Measurements from ENCODE around the gene RNF141.

- no peak for TF ChIP-seq CSRNP3 (CRISPR knock-in tag; IDR thresholded peaks at IDR 0.05)
- no peak for TF ChIP-seq TOX (CRISPR knock-in tag; IDR thresholded peaks at IDR 0.05; ENCODE audit: borderline replicate concordance)
- TF ChIP-seq ZFP30 (CRISPR knock-in tag; IDR thresholded peaks at IDR 0.05): no peak
- TF ChIP-seq ZNF70 (CRISPR knock-in tag; IDR thresholded peaks at IDR 0.05): no peak
- TF ChIP-seq RARB (CRISPR knock-in tag; IDR thresholded peaks at IDR 0.05): no peak
- TF ChIP-seq SNAI2 (CRISPR knock-in tag; IDR thresholded peaks at IDR 0.05): no peak
- TF ChIP-seq ZNF8 (CRISPR knock-in tag; IDR thresholded peaks at IDR 0.05): no peak
Observed at GRCh38 chr11:10499452-10499851, 41.5 kb downstream of the RNF141 start.
